GM13977 (cell line): ENCODE results near the gene OTOGL.
"Not testable (repeated sequence)": the region's sequence is repeated elsewhere in the genome, so short reads cannot be mapped to it uniquely, and the experiment has no call there.

Source experiments
- DNase-seq: peaks from one replicate; pipeline ENCODE4 v3.0.0; 2012; ENCODE audit warnings: low spot score
- CTCF ChIP-seq: IDR thresholded peaks from 2 replicates; pipeline ENCODE4 v1.5.1; 2012; ENCODE audit warnings: mild to moderate bottlenecking, control low read depth; ENCODE audit not compliant: insufficient read depth; ENCODE audit errors: extremely low read depth, missing control alignments
- in situ Hi-C: fragments of 300-500 bp; cut with MboI; formaldehyde crosslinking; loops from one replicate; pipeline ENCODE4 v1.12.0; 2022; ENCODE audit warnings: low sequenced_read_pairs, low pct_unique_long_range_greater_than_20kb, mixed read lengths, inconsistent platforms; ENCODE audit not compliant: unreplicated experiment

OTOGL gene

GRCh38 chr12:80059102-80059501, 40.2 kb upstream of the OTOGL start:
- in situ Hi-C loops: no loop called here
- TF ChIP-seq CTCF: no peak
- DNase-seq: no peak

- in situ Hi-C loops: no loop called here
- no peak for DNase-seq
Observed at GRCh38 chr12:80059875-80060274, 39.5 kb upstream of the OTOGL start.

GRCh38 chr12:80064269-80064668, 35.1 kb upstream of the OTOGL start:
- no peak for DNase-seq
- no peak for TF ChIP-seq CTCF
- in situ Hi-C loops: no loop called here

More at GRCh38 chr12:80059875-80060274, 39.5 kb upstream of the OTOGL start:
- no peak for TF ChIP-seq CTCF

- TF ChIP-seq CTCF: no peak
Observed at GRCh38 chr12:80064951-80065350, 34.4 kb upstream of the OTOGL start.

GRCh38 chr12:80068173-80068572, 31.2 kb upstream of the OTOGL start:
- in situ Hi-C loops: no loop called here
- TF ChIP-seq CTCF: no peak
- DNase-seq: no peak

More at GRCh38 chr12:80064951-80065350, 34.4 kb upstream of the OTOGL start:
- no peak for DNase-seq
- in situ Hi-C loops: no loop called here

- DNase-seq: not testable (repeated sequence)
Observed at GRCh38 chr12:80083892-80084614, 15.3 kb upstream of the OTOGL start.

GRCh38 chr12:80086025-80086424, 13.3 kb upstream of the OTOGL start:
- TF ChIP-seq CTCF: no peak
- in situ Hi-C loops: no loop called here
- no peak for DNase-seq

More at GRCh38 chr12:80083892-80084614, 15.3 kb upstream of the OTOGL start:
- in situ Hi-C loops: not testable (repeated sequence)
